Neural cell (in vitro differentiated cells): ENCODE data around the gene TEX22.

Experiments used
- EP300 ChIP-seq: fragments of 450-650 bp; conservative IDR thresholded peaks from 2 replicates; pipeline ENCODE4 v1.6.1; 2014; ENCODE audit warnings: antibody characterized with exemption, mild to moderate bottlenecking, moderate library complexity; ENCODE audit not compliant: poor library complexity, severe bottlenecking
- POLR2AphosphoS5 ChIP-seq: IDR thresholded peaks from 2 replicates; pipeline ENCODE4 v1.6.1; 2012
- RAD21 ChIP-seq: fragments of 450-650 bp; conservative IDR thresholded peaks from 2 replicates; pipeline ENCODE4 v1.6.1; 2014; ENCODE audit warnings: antibody characterized with exemption, mild to moderate bottlenecking, moderate library complexity
- SMC3 ChIP-seq: fragments of 450-650 bp; conservative IDR thresholded peaks from 2 replicates; pipeline ENCODE4 v1.6.1; 2014; ENCODE audit warnings: antibody characterized with exemption, mild to moderate bottlenecking, moderate library complexity; ENCODE audit not compliant: poor library complexity
- TF ChIP-seq, protein P1 (sequence below): fragments of 450-650 bp; IDR thresholded peaks from 2 replicates; pipeline ENCODE4 v1.5.1; 2014; ENCODE audit warnings: antibody characterized with exemption, mild to moderate bottlenecking, moderate library complexity; ENCODE audit not compliant: poor library complexity, severe bottlenecking
- TF ChIP-seq, protein P2 (sequence below): IDR thresholded peaks from 2 replicates; pipeline ENCODE4 v1.6.1; 2012; ENCODE audit warnings: borderline replicate concordance

DNA sequence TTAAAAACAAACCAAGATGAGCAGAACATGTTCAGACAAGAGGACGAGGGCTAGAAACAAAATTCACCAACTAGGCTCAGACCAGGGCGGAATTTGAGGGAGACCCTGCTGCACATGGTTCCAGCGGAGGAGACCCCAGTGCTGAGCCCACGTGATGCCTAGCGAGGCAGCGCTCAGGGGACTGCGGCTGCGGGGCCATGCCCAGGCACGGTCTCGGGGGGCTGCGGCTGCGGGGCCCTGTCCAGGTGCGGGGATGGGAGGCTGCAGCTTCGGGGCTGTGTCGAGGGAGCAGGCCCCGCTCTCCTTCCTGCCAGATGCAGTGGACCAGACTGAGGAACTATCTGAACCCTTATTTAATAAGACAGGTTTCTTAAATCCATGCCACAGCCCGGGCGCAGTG lies 63.6 kb downstream of the TEX22 start:
- TF ChIP-seq, protein P1, sequence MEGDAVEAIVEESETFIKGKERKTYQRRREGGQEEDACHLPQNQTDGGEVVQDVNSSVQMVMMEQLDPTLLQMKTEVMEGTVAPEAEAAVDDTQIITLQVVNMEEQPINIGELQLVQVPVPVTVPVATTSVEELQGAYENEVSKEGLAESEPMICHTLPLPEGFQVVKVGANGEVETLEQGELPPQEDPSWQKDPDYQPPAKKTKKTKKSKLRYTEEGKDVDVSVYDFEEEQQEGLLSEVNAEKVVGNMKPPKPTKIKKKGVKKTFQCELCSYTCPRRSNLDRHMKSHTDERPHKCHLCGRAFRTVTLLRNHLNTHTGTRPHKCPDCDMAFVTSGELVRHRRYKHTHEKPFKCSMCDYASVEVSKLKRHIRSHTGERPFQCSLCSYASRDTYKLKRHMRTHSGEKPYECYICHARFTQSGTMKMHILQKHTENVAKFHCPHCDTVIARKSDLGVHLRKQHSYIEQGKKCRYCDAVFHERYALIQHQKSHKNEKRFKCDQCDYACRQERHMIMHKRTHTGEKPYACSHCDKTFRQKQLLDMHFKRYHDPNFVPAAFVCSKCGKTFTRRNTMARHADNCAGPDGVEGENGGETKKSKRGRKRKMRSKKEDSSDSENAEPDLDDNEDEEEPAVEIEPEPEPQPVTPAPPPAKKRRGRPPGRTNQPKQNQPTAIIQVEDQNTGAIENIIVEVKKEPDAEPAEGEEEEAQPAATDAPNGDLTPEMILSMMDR, result no peak
- TF ChIP-seq EP300 (no peak), SMC3 (no peak), POLR2AphosphoS5 (no peak), RAD21 (no peak)
- TF ChIP-seq, protein P2, sequence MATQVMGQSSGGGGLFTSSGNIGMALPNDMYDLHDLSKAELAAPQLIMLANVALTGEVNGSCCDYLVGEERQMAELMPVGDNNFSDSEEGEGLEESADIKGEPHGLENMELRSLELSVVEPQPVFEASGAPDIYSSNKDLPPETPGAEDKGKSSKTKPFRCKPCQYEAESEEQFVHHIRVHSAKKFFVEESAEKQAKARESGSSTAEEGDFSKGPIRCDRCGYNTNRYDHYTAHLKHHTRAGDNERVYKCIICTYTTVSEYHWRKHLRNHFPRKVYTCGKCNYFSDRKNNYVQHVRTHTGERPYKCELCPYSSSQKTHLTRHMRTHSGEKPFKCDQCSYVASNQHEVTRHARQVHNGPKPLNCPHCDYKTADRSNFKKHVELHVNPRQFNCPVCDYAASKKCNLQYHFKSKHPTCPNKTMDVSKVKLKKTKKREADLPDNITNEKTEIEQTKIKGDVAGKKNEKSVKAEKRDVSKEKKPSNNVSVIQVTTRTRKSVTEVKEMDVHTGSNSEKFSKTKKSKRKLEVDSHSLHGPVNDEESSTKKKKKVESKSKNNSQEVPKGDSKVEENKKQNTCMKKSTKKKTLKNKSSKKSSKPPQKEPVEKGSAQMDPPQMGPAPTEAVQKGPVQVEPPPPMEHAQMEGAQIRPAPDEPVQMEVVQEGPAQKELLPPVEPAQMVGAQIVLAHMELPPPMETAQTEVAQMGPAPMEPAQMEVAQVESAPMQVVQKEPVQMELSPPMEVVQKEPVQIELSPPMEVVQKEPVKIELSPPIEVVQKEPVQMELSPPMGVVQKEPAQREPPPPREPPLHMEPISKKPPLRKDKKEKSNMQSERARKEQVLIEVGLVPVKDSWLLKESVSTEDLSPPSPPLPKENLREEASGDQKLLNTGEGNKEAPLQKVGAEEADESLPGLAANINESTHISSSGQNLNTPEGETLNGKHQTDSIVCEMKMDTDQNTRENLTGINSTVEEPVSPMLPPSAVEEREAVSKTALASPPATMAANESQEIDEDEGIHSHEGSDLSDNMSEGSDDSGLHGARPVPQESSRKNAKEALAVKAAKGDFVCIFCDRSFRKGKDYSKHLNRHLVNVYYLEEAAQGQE, result no peak
